ENCODE measurements around the gene PDZK1IP1.
"Not testable (repeated sequence)": the region's sequence is repeated elsewhere in the genome, so short reads cannot be mapped to it uniquely, and the experiment has no call there.

PDZK1IP1 gene

DNA sequence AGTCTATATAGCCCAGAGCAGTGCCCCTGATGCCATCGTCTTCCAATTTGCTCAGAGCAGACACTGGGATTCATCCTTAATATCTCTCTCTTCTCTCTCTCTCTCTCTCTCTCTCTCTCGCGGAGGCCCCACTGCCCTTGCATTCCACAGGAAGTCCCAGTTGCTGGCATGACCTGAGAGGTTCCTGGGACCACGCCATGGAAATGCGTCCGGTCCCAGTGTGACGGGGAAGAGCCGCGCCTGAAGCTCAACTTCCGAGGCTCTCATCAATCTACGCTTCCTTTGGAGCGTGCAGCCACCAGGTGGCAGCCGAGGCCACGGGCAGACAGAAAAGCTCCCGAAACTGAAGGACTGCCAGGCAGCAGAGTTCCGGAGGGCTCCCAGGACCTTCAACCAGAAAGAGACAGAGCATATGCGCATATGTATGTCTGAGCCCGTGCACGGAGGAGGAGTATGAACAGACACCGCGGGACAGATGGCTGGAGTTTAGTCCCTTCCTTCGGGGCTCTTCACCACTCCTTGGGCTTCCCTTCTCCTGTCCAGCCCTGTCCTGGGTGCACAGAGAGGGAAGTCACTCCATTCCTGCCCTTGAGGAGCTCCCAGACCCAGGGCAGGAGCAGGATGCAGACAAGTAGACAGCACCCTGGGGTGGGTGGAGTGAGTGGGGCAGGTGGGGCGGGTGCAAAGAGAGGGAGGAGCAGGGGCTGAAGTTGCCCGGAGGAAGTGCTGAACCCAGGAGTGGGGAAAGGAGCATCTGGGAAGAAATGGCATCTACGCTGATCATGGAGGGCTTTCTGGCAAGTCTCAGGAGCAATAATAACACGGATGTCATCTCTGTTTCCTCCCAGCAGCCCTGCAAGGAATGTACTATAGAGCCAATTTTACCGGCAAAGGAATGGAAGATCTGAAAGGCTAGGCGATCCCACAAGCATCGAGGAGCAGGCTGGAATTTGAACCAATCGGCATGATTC lies 10.5 kb downstream of the PDZK1IP1 start:
- peak; percentile 56 to 63 for DNase-seq

DNA sequence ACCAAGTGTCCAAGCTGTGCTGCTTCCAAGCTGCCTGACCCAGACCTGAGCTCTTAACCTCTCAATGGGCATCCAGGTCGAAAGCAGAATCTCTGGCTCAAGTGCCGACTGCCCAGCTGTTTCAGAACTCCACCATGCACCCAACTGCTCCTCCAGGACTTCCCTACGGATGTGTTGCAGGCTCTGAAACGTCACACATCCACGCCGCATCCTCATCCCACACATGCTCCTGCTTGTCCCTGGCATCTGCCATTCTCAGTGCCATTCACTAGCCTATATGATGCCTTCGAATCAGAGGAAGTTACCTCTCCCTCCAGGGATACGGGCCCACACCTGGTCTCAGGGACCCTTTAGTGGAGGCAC lies 11.2 kb downstream of the PDZK1IP1 start:
- DNase-seq = no peak

GRCh38 chr1:47178020-47178419 lies 11.8 kb downstream of the PDZK1IP1 start:
- no peak for DNase-seq

DNA sequence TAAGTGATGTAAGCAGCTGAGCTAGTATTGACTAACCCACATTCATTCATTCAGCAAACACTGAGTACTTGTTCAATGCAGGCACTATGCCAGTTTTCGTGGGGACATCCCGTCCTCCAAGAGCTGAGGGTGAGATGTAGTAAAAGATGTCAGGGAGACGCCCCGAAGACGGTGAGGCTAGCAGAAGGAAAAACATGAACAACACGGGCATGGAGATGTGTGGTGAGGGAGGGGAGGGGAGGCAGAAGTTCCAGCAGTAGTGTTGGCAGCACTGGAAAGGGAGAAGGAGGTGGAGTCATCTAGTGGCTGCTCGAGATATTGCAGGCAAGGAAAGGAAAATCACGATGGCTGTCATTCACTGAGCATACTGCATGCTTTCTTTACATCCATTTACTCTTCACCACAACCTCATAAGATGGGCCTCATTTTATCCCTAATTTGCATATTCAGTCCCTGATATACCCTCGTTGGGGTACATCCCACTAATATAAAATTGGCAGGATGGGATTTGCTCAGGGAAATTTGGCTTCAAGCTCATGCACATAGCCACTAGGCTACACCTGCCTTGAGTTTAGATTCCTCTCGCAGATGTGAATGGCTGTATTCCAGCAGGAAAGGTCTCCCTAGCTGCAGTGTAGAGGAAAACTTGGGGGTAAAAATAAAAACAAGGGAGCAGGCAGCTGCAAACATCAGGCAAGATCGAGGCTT lies 14.5 kb downstream of the PDZK1IP1 start:
- DNase-seq = peak; percentile 14 to 18

DNA sequence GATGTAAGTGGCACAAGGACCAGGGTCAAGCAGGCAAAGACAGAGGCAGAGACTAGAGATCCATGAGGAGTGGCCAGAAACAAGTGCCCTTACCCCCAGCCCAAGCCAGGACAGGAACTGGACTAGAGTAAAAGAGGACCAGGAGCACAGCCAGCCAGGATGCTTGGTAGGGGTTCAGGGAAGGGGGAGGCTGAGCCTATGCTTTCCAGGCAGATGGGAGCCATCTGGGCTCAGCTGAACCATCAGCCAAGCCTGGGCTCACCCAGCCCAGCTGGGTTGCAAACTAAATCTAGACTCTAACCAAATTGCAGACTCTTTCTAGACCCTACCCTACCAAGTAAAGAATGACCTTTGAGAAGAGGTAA lies 15.2 kb downstream of the PDZK1IP1 start:
- no peak for DNase-seq

DNA sequence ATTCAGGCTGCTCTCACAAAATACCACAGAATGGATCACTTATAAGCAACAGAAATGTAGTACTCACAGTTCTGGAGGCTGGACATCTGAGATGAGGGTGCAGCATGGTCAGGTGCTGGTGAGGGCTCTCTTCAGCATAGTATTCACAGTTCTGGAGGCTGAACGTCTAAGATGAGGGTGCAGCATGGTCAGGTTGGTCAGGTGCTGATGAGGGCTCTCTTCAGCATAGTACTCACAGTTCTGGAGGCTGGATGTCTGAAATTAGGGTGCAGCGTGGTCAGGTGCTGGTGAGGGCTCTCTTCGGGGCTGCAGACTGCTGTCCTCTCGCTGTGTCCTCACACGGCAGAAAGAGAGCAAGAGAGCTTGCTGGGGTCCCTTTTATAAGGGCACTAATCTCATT lies 17.1 kb downstream of the PDZK1IP1 start:
- DNase-seq = no peak

- DNase-seq = no peak
Observed at GRCh38 chr1:47164552-47164951, 25.3 kb downstream of the PDZK1IP1 start.

DNA sequence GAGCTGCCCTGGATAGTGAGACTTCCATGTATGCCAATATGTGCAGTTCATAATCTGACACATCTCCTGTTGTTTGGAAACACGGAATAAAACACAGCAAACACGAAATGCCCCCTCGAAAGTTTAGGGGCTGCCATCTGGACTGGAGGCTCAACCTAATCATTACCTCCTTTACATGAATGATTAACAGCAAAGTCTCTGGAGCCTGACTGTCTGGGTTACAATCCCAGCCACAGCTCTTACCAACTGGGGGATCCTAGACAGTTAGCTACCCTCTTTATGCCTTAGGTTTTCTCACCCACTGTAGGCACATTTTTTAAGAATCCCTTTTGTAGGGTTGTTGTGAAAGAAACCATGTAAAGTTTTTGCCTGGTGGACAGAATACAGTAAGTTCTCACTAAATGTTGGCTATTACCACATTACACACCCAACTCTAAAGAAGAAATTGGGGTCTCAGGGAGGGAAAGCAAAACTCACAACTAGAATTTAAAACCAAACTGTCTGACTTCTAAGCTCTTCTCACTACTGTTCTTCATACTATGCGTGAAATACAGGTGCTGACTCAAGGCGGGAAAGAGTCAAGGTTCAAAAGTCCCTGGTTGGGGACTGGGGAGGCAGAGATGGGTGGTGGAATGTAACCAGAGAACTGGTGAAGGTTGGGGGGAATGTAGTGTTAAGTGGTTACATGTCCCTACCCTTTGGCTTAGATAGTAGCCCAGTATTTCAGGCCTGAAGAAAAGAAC lies 28.4 kb downstream of the PDZK1IP1 start:
- DNase-seq = no peak

GRCh38 chr1:47160716-47161115 lies 29.1 kb downstream of the PDZK1IP1 start:
- no peak for DNase-seq

DNA sequence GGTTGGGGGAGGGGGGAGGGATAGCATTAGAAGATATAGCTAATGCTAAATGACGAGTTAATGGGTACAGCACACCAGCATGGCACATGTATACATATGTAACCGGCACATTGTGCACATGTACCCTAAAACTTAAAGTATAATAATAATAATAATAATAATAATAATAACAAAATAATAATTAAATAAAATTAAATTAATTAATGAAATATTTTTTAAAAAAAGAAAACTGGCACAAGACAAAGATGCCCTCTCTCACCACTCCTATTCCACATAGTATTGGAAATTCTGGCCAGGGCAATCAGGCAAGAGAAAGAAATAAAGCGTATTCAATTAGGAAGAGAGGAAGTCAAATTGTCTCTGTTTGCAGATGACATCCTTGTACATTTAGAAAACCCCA lies 31.9 kb downstream of the PDZK1IP1 start:
- DNase-seq = not testable (repeated sequence)

DNA sequence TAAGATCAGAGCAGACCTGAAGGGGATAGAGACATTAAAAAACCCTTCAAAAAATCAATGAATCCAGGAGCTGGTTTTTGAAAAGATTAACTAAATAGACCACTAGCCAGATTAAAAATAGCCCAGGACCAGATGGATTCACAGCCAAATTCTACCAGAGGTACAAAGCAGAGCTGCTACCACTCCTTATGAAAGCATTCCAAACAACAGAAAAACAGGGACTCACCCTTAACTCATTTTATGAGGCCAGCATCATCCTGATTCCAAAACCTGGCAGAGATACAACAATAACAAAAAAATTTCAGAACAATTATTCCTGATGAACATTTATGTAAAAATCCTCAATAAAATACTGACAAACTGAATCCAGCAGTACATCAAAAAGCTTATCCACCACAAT lies 33.4 kb downstream of the PDZK1IP1 start:
- DNase-seq = not testable (repeated sequence)

DNA sequence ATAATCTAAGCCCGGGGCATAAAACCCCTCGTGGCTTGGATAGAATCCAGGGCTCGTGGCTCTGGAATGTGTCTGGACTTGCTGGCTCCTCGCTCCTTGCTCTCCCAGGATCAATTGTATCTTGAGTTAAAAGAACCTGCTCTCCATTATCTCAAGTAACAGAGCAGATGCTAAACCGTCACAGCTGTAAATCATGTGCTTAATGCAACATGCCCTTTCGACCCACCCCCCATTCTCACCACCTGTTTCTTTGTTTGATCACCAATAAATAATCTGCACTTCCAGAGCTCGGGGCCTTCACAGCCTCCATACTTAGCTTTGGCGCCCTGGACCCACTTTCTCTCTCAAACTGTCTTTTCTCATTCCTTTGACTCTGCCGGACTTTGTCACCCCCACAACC lies 40.7 kb downstream of the PDZK1IP1 start:
- not testable (repeated sequence) for DNase-seq

DNA sequence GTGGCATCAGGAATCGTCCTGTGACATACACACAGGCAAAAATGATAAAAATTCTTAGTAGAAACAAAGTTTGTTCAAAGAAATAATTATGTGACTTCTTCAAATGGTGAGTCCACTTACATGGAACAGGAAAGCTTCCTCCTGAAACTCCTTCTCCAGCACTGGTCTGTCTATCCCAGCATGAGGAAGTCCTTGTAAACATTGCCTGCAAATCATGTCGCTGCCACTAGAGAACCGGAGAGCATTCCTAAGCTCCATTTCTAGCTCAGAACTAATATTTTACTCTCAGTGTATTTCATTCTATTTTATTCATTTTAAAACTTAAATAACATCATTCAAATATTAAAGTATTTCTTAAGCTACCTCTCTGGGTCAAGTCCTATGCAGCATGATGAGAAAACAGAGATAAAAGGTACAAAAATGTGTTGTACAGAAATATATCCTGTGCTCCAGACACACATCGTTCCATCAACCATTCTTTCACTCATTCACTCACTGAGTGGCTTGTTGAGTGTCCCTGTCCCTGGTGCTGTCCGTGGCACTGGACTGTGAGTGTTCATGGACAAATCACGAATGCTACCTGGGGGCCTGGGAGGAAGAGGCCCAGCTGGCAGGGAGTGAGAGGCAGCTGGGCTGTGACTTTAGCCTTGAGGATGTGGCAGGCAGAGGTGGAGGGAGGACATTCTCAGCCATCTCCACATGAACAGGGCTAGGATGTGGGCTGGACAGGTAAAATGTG lies 42.6 kb downstream of the PDZK1IP1 start:
- no peak for DNase-seq

- not testable (repeated sequence) for DNase-seq
Observed at GRCh38 chr1:47146495-47146894, 43.3 kb downstream of the PDZK1IP1 start.

DNA sequence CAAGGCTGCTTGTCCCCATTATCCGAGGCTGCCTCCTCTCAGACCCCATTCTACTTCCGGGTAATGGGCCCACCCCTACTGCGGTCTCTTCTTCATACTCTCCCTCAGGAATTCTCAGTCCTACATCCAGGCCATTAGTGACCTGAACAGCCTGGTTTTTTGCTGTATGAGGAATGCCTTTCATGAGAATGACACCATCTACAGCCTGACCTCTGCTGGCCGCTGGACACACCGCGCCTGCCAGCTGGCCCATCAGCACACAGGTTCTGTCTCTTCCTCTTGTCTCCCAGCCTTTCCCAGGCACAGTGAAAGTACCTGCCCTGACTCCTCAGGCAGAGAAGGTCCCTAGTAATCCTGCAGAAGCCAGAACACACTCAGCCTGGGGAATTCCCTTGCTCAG lies 46.2 kb downstream of the PDZK1IP1 start:
- DNase-seq = not testable (repeated sequence)

- not testable (repeated sequence) for DNase-seq
Observed at GRCh38 chr1:47140358-47140757, 49.5 kb downstream of the PDZK1IP1 start.

GRCh38 chr1:47137925-47138615 lies 51.8 kb downstream of the PDZK1IP1 start:
- no peak for DNase-seq

- DNase-seq = no peak
Observed at GRCh38 chr1:47137198-47137597, 52.6 kb downstream of the PDZK1IP1 start, which contains the start of gene CYP4A22. CYP4A22 (plus strand) TSS chr1:47137441; CDS start chr1:47137486, 45 bp downstream.
